ENCODE results near the gene ELFN1. TPM values are rescaled to one million over a fixed set of nuclear protein-coding genes. Genes with fewer than 3 reads are reported as not detected.

Gene ELFN1
- total and polyA plus RNA-seq, 9 of the 15 experiments (the other 6 are each of a cell fraction or from before 2014, with no cell fraction given), result 0.04 to 0.64 (median 0.18) TPM; not detected in 2

GRCh38 chr7:1745018-1745532 is 75.0 kb downstream of the ELFN1 start:
- no peak overlapping the region for H3K27ac ChIP-seq (ENCODE audit: extremely low read depth, low read depth, low read length)
- intact Hi-C loops (cut with micrococcal nuclease) (no loop called here), in situ Hi-C loops (cut with MboI) (no loop called here)
- 77% methylated on average over 10 of the region's 46 CpGs for WGBS (ENCODE audit: insufficient coverage, low coverage, missing lambda C conversion rate)
- TF ChIP-seq, protein P1, sequence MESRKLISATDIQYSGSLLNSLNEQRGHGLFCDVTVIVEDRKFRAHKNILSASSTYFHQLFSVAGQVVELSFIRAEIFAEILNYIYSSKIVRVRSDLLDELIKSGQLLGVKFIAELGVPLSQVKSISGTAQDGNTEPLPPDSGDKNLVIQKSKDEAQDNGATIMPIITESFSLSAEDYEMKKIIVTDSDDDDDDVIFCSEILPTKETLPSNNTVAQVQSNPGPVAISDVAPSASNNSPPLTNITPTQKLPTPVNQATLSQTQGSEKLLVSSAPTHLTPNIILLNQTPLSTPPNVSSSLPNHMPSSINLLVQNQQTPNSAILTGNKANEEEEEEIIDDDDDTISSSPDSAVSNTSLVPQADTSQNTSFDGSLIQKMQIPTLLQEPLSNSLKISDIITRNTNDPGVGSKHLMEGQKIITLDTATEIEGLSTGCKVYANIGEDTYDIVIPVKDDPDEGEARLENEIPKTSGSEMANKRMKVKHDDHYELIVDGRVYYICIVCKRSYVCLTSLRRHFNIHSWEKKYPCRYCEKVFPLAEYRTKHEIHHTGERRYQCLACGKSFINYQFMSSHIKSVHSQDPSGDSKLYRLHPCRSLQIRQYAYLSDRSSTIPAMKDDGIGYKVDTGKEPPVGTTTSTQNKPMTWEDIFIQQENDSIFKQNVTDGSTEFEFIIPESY (CRISPR knock-in tag; IDR thresholded peaks at IDR 0.05), result peak; percentile 31; the same call in 1 of the 2 replicates
- no peak for TF ChIP-seq FOXJ2 (tag; IDR thresholded peaks at IDR 0.05)
- no peaks in the 10 kb centered on the region for H4K20me1 ChIP-seq (replicated peaks; ENCODE audit: control insufficient read depth, insufficient read depth, low read length)
- H3K9me1 ChIP-seq (ENCODE audit: control insufficient read depth, insufficient read depth, low read length), result no peaks in the 10 kb centered on the region
- no peak overlapping the region for H3K4me3 ChIP-seq
- H3K9me3 ChIP-seq (replicated peaks; ENCODE audit: control insufficient read depth, insufficient read depth, low read depth, low read length), result no peaks in the 10 kb centered on the region
- no peak overlapping the region for H2AFZ ChIP-seq (ENCODE audit: low read depth, low read length)
- H3K4me2 ChIP-seq (ENCODE audit: insufficient read depth, low read length), result no peak overlapping the region
- H3K4me1 ChIP-seq (replicated peaks in 1 of 2; ENCODE audit: control insufficient read depth in 2 of 2, insufficient read depth in 2 of 2, low read length in 2 of 2), result peaks cover 9 to 90% of the 10 kb centered on the region in 2 experiments; a peak in 3 of 5 replicates
- FAIRE-seq, result no peak
- DNase-seq (ENCODE audit: extremely low read depth in 1 of 4, low spot score in 3 of 4), result no peak
- H3K79me2 ChIP-seq (ENCODE audit: control insufficient read depth, insufficient read depth, low read length), result peaks cover 11% of the 10 kb centered on the region
- ATAC-seq, result no peak
- H3K9ac ChIP-seq (ENCODE audit: insufficient read depth in 1 of 2, low read depth in 2 of 2, low read length in 2 of 2), result no peak overlapping the region
- H3K27me3 ChIP-seq (ENCODE audit: control insufficient read depth in 2 of 2, insufficient read depth in 2 of 2, low read length in 2 of 2), result peaks cover 10 to 22% of the 10 kb centered on the region in 2 experiments; a peak in 3 of 5 replicates
- BruUV-seq (replicated peaks), result no TSS peak
- POLR2A ChIA-PET, result interaction anchor here (0.6 kb wide), 1 partner anchor 74 kb away, joined by 3 read pairs; no protein-coding TSS in a partner anchor
- CTCF ChIA-PET (ENCODE audit: low intra/inter-chr PET ratio), result no interaction called here
- H3K36me3 ChIP-seq (ENCODE audit: control insufficient read depth, insufficient read depth, low read length), result peaks cover 4% of the 10 kb centered on the region; the same call in 1 of the 3 replicates
